ENCODE measurements around the gene MDH2. TPM values are rescaled to one million over a fixed set of nuclear protein-coding genes. Genes with fewer than 3 reads are reported as not detected.

The MDH2 gene
- total and polyA plus RNA-seq, 4 donors: 33.6 to 275 (median 163) TPM

GRCh38 chr7:76000566-76000965, 47.3 kb upstream of the MDH2 start:
- Histone ChIP-seq H3K27me3 (ENCODE audit: control insufficient read depth in 4 of 4, insufficient read depth in 4 of 4, low read length in 3 of 4) (no peaks in the 10 kb centered on the region), H3K36me3 (ENCODE audit: control insufficient read depth in 4 of 4, insufficient read depth in 3 of 4, low read depth in 1 of 4, low read length in 3 of 4) (peaks cover 4 to 28% (median 13%) of the 10 kb centered on the region in 4 donors), H3K4me3 (ENCODE audit: low read depth in 1 of 3, low read length in 3 of 3) (no peak overlapping the region), H3K4me1 (ENCODE audit: control insufficient read depth in 4 of 4, insufficient read depth in 4 of 4, low read length in 3 of 4) (peaks cover 0 to 2% (median under 1%) of the 10 kb centered on the region in 4 donors), H3K27ac (ENCODE audit: low read depth in 1 of 2, low read length in 2 of 2) (no peak overlapping the region), H3K9me3 (ENCODE audit: control insufficient read depth in 4 of 4, low read length in 3 of 4) (no peaks in the 10 kb centered on the region), H3K9ac (ENCODE audit: low read depth in 1 of 2, low read length in 2 of 2) (no peak overlapping the region)
- TF ChIP-seq FOXA2 (IDR thresholded peaks at IDR 0.05) (no peak), JUND (IDR thresholded peaks at IDR 0.05) (no peak)
- no peak for DNase-seq (ENCODE audit: low spot score)
- 97% methylated on average over 11 of the region's 11 CpGs for WGBS

DNA sequence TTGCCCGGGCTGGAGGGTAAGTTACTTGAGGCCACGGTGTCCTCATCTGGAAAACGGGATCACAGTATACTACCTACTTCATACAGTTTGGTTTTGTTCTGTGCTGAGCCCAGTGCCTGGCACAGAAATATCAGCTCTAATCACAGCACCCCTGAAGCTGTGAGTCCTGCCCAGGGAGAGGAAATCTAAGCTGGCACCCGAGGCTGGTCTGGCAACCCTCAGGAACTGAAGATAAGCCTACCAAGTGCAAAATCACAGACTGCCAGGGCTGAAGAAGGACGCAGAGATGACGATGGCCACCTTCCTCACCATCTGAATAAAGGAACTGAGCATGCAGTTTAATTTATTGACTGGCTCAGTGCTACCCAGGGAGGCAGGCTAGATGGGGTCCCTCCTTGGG, 45.8 kb upstream of the MDH2 start:
- DNase-seq (ENCODE audit: low spot score): no peak
- no peak overlapping the region for H3K4me3 ChIP-seq (ENCODE audit: low read depth in 1 of 3, low read length in 3 of 3)
- no peak overlapping the region for H3K27ac ChIP-seq (ENCODE audit: low read depth in 1 of 2, low read length in 2 of 2)
- no peaks in the 10 kb centered on the region for H3K9me3 ChIP-seq (ENCODE audit: control insufficient read depth in 4 of 4, low read length in 3 of 4)
- H3K9ac ChIP-seq (ENCODE audit: low read depth in 1 of 2, low read length in 2 of 2): no peak overlapping the region
- H3K27me3 ChIP-seq (ENCODE audit: control insufficient read depth in 4 of 4, insufficient read depth in 4 of 4, low read length in 3 of 4): no peaks in the 10 kb centered on the region
- TF ChIP-seq FOXA1 (IDR thresholded peaks at IDR 0.05): no peak
- TF ChIP-seq, protein P1, sequence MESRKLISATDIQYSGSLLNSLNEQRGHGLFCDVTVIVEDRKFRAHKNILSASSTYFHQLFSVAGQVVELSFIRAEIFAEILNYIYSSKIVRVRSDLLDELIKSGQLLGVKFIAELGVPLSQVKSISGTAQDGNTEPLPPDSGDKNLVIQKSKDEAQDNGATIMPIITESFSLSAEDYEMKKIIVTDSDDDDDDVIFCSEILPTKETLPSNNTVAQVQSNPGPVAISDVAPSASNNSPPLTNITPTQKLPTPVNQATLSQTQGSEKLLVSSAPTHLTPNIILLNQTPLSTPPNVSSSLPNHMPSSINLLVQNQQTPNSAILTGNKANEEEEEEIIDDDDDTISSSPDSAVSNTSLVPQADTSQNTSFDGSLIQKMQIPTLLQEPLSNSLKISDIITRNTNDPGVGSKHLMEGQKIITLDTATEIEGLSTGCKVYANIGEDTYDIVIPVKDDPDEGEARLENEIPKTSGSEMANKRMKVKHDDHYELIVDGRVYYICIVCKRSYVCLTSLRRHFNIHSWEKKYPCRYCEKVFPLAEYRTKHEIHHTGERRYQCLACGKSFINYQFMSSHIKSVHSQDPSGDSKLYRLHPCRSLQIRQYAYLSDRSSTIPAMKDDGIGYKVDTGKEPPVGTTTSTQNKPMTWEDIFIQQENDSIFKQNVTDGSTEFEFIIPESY (IDR thresholded peaks at IDR 0.05): no peak
- H3K4me1 ChIP-seq (ENCODE audit: control insufficient read depth in 4 of 4, insufficient read depth in 4 of 4, low read length in 3 of 4): no peaks in the 10 kb centered on the region
- 97% methylated on average over 6 of the region's 6 CpGs for WGBS
- H3K36me3 ChIP-seq (ENCODE audit: control insufficient read depth in 4 of 4, insufficient read depth in 3 of 4, low read depth in 1 of 4, low read length in 3 of 4): peaks cover 4 to 29% (median 13%) of the 10 kb centered on the region in 4 donors

DNA sequence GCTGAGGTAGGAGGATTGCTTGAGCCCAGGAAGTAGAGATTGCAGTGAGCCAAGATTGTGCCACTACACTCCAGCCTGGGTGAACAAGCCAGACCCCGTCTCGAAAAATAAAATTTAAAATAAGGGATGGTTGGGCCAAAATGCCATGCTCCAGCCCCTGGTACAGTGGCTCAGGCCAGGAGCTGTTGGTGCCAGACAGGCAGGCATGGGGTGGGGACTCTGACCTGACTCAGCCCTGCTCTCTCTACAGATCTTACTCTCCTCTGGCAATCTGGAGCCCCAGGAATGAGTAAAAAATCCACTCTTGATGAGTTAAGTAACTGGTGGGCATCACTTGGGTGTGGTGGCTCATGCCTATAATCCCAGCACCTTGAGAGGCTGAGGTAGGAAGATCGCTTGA, 45.1 kb upstream of the MDH2 start:
- peaks cover 4 to 29% (median 12%) of the 10 kb centered on the region in 4 donors for H3K36me3 ChIP-seq (ENCODE audit: control insufficient read depth in 4 of 4, insufficient read depth in 3 of 4, low read depth in 1 of 4, low read length in 3 of 4)
- 97% methylated on average over 3 of the region's 3 CpGs for WGBS

More for the DNA sequence above, 45.1 kb upstream of the MDH2 start:
- Histone ChIP-seq H3K27me3 (ENCODE audit: control insufficient read depth in 4 of 4, insufficient read depth in 4 of 4, low read length in 3 of 4) (no peaks in the 10 kb centered on the region), H3K27ac (ENCODE audit: low read depth in 1 of 2, low read length in 2 of 2) (no peak overlapping the region), H3K9me3 (ENCODE audit: control insufficient read depth in 4 of 4, low read length in 3 of 4) (no peaks in the 10 kb centered on the region), H3K4me3 (ENCODE audit: low read depth in 1 of 3, low read length in 3 of 3) (no peak overlapping the region), H3K4me1 (ENCODE audit: control insufficient read depth in 4 of 4, insufficient read depth in 4 of 4, low read length in 3 of 4) (no peaks in the 10 kb centered on the region), H3K9ac (ENCODE audit: low read depth in 1 of 2, low read length in 2 of 2) (no peak overlapping the region)
- TF ChIP-seq MAX (IDR thresholded peaks at IDR 0.05) (no peak), RAD21 (IDR thresholded peaks at IDR 0.05) (no peak), HNF4A (conservative IDR thresholded peaks at IDR 0.05) (no peak), ATF3 (IDR thresholded peaks at IDR 0.05) (no peak), JUND (IDR thresholded peaks at IDR 0.05) (no peak), HNF4G (IDR thresholded peaks at IDR 0.05) (no peak), TAF1 (conservative IDR thresholded peaks at IDR 0.05) (no peak), GABPA (IDR thresholded peaks at IDR 0.05 in 1 of 2, conservative IDR thresholded peaks at IDR 0.05 in 1 of 2) (no peak), YY1 (IDR thresholded peaks at IDR 0.05) (no peak), RXRA (IDR thresholded peaks at IDR 0.05) (no peak), NR2F2 (IDR thresholded peaks at IDR 0.05) (no peak), CTCF (IDR thresholded peaks at IDR 0.05; ENCODE audit: low read depth, low read length, missing input control) (no peak), SP1 (IDR thresholded peaks at IDR 0.05) (no peak), FOXA1 (IDR thresholded peaks at IDR 0.05) (no peak), FOXA2 (IDR thresholded peaks at IDR 0.05) (no peak), EGR1 (IDR thresholded peaks at IDR 0.05; ENCODE audit: low read depth in 2 of 2) (no peak)
- TF ChIP-seq, protein P2, sequence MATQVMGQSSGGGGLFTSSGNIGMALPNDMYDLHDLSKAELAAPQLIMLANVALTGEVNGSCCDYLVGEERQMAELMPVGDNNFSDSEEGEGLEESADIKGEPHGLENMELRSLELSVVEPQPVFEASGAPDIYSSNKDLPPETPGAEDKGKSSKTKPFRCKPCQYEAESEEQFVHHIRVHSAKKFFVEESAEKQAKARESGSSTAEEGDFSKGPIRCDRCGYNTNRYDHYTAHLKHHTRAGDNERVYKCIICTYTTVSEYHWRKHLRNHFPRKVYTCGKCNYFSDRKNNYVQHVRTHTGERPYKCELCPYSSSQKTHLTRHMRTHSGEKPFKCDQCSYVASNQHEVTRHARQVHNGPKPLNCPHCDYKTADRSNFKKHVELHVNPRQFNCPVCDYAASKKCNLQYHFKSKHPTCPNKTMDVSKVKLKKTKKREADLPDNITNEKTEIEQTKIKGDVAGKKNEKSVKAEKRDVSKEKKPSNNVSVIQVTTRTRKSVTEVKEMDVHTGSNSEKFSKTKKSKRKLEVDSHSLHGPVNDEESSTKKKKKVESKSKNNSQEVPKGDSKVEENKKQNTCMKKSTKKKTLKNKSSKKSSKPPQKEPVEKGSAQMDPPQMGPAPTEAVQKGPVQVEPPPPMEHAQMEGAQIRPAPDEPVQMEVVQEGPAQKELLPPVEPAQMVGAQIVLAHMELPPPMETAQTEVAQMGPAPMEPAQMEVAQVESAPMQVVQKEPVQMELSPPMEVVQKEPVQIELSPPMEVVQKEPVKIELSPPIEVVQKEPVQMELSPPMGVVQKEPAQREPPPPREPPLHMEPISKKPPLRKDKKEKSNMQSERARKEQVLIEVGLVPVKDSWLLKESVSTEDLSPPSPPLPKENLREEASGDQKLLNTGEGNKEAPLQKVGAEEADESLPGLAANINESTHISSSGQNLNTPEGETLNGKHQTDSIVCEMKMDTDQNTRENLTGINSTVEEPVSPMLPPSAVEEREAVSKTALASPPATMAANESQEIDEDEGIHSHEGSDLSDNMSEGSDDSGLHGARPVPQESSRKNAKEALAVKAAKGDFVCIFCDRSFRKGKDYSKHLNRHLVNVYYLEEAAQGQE (IDR thresholded peaks at IDR 0.05): no peak
- TF ChIP-seq, protein P1 (IDR thresholded peaks at IDR 0.05): no peak
- DNase-seq (ENCODE audit: low spot score): no peak

Data from liver (tissue), 9 donors.